Measurements from ENCODE around the gene CCSAP. TPM values are rescaled to one million over a fixed set of nuclear protein-coding genes. Genes with fewer than 3 reads are reported as not detected.

Gene CCSAP
- polyA plus RNA-seq, 1 of the 3 experiments (the other 2 are of a cell fraction): 1.8 TPM

- TF ChIP-seq RXRA (IDR thresholded peaks at IDR 0.05; ENCODE audit: borderline replicate concordance, low read depth): no peak
- no peak for TF ChIP-seq EZH2phosphoT487 (IDR thresholded peaks at IDR 0.05; ENCODE audit: borderline replicate concordance, low read depth)
- no peak for TF ChIP-seq CTCF (IDR thresholded peaks at IDR 0.05)
- TF ChIP-seq USF2 (IDR thresholded peaks at IDR 0.05; ENCODE audit: borderline replicate concordance, low read depth, low read length): no peak
- no peak for TF ChIP-seq NFIC (IDR thresholded peaks at IDR 0.05; ENCODE audit: borderline replicate concordance)
- TF ChIP-seq SIN3A (IDR thresholded peaks at IDR 0.05; ENCODE audit: borderline replicate concordance, low read depth, low read length): no peak
- no peak for TF ChIP-seq TEAD4 (IDR thresholded peaks at IDR 0.05; ENCODE audit: borderline replicate concordance, insufficient read depth)
- no peak for TF ChIP-seq PBX3 (IDR thresholded peaks at IDR 0.05)
These were observed 17.4 kb downstream of the CCSAP start (continued) for GRCh38 chr1:229325401-229325800.

- Histone ChIP-seq H3K4me2 (no peak overlapping the region), H3K27ac (ENCODE audit: low read depth in 2 of 2, low read length in 1 of 2) (no peak overlapping the region), H3K9me2 (no peaks in the 10 kb centered on the region), H3K4me1 (ENCODE audit: control insufficient read depth in 1 of 2, insufficient read depth in 2 of 2, low read depth in 1 of 2, low read length in 1 of 2) (peaks cover 0 to 18% of the 10 kb centered on the region in 2 experiments; a peak in 2 of 4 replicates), H3K4me3 (ENCODE audit: low read depth in 2 of 2, low read length in 1 of 2) (no peak overlapping the region), H3K27me3 (ENCODE audit: insufficient read depth) (no peaks in the 10 kb centered on the region), H3K9ac (no peak overlapping the region), H3K9me3 (no peaks in the 10 kb centered on the region), H3K79me2 (ENCODE audit: insufficient read depth) (peaks cover 14% of the 10 kb centered on the region; the same call in 1 of the 2 replicates), H4K20me1 (ENCODE audit: insufficient read depth) (no peaks in the 10 kb centered on the region), H3F3A (replicated peaks; ENCODE audit: insufficient read depth) (no peaks in the 10 kb centered on the region), H3K36me3 (replicated peaks in 1 of 2; ENCODE audit: control insufficient read depth in 1 of 2, insufficient read depth in 2 of 2, low read length in 1 of 2) (peaks cover 41 to 72% of the 10 kb centered on the region in 2 experiments), H2AFZ (ENCODE audit: low read depth) (no peak overlapping the region)
- DNase-seq: no peak
- CTCF ChIA-PET: interaction anchor here (1.0 kb wide), 1 partner anchor 12 kb away, joined by 4 read pairs; no protein-coding TSS in a partner anchor
- TF ChIP-seq NRF1 (IDR thresholded peaks at IDR 0.05; ENCODE audit: low read depth, low read length) (no peak), REST (IDR thresholded peaks at IDR 0.05; ENCODE audit: low read depth, low read length) (no peak), ELF1 (IDR thresholded peaks at IDR 0.05) (no peak), NFIC (IDR thresholded peaks at IDR 0.05; ENCODE audit: borderline replicate concordance) (no peak)
- WGBS (ENCODE audit: low lambda C conversion rate): 84% methylated on average over 2 of the region's 2 CpGs
- POLR2A ChIA-PET: no interaction called here
These were observed 18.8 kb downstream of the CCSAP start for GRCh38 chr1:229323885-229324553.
